NT2/D1 (cell line): ENCODE results near the gene COBL.

Experiments used
- SUZ12 ChIP-seq: IDR thresholded peaks from 2 replicates; pipeline ENCODE4 v1.6.1; 2011; ENCODE audit not compliant: insufficient read length, insufficient read depth; ENCODE audit errors: extremely low read depth
- YY1 ChIP-seq: IDR thresholded peaks from 2 replicates; pipeline ENCODE4 v1.6.1; 2011; ENCODE audit not compliant: insufficient read length, insufficient read depth
- ZNF274 ChIP-seq: IDR thresholded peaks from 2 replicates; pipeline ENCODE4 v1.6.1; 2011; ENCODE audit warnings: mild to moderate bottlenecking, low read depth, low read length

DNA sequence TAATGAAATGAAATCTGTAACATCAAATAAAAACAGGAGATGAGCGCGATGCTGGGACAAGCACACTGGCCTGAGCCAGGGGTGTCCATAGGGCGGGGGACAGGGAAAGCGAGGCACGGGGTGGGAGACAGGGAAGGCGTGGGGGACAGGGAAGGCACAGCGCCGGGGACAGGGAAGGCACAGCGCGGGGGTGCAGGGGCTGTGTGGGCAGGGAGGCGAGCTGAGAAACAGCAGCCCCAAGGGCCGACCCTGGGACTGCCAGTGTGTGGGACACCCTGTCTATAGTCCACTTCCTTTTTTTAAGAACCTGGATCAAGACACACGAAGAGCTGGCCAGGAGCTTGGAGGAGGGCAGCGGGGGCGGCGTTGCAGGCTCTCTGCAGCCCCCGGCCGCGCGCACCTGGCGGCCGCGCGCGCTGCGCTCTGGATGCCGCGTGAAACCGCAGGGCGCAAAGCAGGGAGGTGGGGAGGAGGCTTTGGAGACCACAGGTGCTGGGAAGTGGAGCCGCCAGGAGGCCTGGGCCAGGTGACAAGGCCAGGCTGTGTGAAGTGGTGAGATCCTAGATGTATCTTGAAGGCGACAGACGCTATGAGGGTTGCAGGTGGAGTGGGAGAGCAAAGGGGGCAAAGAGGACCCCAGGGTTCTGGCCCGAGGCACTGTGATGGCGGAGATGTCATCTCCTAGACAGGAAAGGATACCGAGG, 157.7 kb downstream of the COBL start:
- TF ChIP-seq YY1 (no peak), ZNF274 (no peak), SUZ12 (no peak)
